RWPE2 (cell line): Measurements from ENCODE around the gene PCSK5.
"Not testable (repeated sequence)": the region's sequence is repeated elsewhere in the genome, so short reads cannot be mapped to it uniquely, and the experiment has no call there.

ENCODE experiments used
- ATAC-seq: fragments of 200-7000 bp; cut with Tn5 transposase; 3 replicates; pipeline ENCODE4 v1.9.1; 2021; ENCODE audit warnings: low read depth
- DNase-seq: peaks from one replicate; pipeline ENCODE4 v3.0.0-alpha.2; 2020; ENCODE audit warnings: low spot score
- H3K27ac ChIP-seq: fragments of 450-650 bp; 2 replicates; pipeline ENCODE4 v1.5.1; 2017; ENCODE audit warnings: mild to moderate bottlenecking; ENCODE audit not compliant: poor library complexity, severe bottlenecking
- H3K27me3 ChIP-seq: fragments of 250-450 bp; sonication (Bioruptor Pico); 2 replicates; pipeline ENCODE4 v1.5.1; 2021; ENCODE audit warnings: mild to moderate bottlenecking, moderate library complexity; ENCODE audit not compliant: insufficient read depth, poor library complexity, severe bottlenecking
- H3K36me3 ChIP-seq: fragments of 250-450 bp; sonication (Bioruptor Pico); 2 replicates; pipeline ENCODE4 v1.5.1; 2020; ENCODE audit warnings: low read depth, mild to moderate bottlenecking, moderate library complexity
- H3K4me1 ChIP-seq: fragments of 250-450 bp; sonication (Bioruptor Pico); 2 replicates; pipeline ENCODE4 v1.5.1; 2021; ENCODE audit warnings: mild to moderate bottlenecking, moderate library complexity; ENCODE audit not compliant: insufficient read depth, poor library complexity, severe bottlenecking
- H3K4me3 ChIP-seq: fragments of 250-450 bp; sonication (Bioruptor Pico); 2 replicates; pipeline ENCODE4 v1.5.1; 2021; ENCODE audit warnings: mild to moderate bottlenecking, moderate library complexity; ENCODE audit not compliant: severe bottlenecking
- H3K9me3 ChIP-seq: fragments of 250-450 bp; sonication (Bioruptor Pico); 2 replicates; pipeline ENCODE4 v1.5.1; 2021; ENCODE audit warnings: mild to moderate bottlenecking, moderate library complexity; ENCODE audit not compliant: severe bottlenecking
- CTCF ChIP-seq: fragments of 450-650 bp; IDR thresholded peaks from one replicate; pipeline ENCODE4 v1.5.1; 2017; ENCODE audit warnings: mild to moderate bottlenecking, moderate library complexity; ENCODE audit not compliant: poor library complexity, severe bottlenecking

PCSK5 gene

GRCh38 chr9:76298521-76299144, 408.2 kb downstream of the PCSK5 start:
- Histone ChIP-seq H3K9me3 (no peaks in the 10 kb centered on the region), H3K27me3 (no peaks in the 10 kb centered on the region), H3K4me1 (no peaks in the 10 kb centered on the region), H3K27ac (no peak overlapping the region), H3K4me3 (no peak overlapping the region), H3K36me3 (no peaks in the 10 kb centered on the region)
- ATAC-seq (peak; percentile 69; the same call in 2 of the 3 replicates), DNase-seq (no peak)
- TF ChIP-seq CTCF: peak; percentile 28

- ATAC-seq (no peak), DNase-seq (no peak)
- Histone ChIP-seq H3K4me1 (no peaks in the 10 kb centered on the region), H3K4me3 (no peak overlapping the region), H3K36me3 (no peaks in the 10 kb centered on the region), H3K9me3 (no peaks in the 10 kb centered on the region), H3K27ac (no peak overlapping the region), H3K27me3 (no peaks in the 10 kb centered on the region)
- TF ChIP-seq CTCF: no peak
These were observed 412.1 kb downstream of the PCSK5 start for GRCh38 chr9:76302543-76302942.

- peak; percentile 80 for TF ChIP-seq CTCF
- Histone ChIP-seq H3K36me3 (no peaks in the 10 kb centered on the region), H3K4me3 (no peak overlapping the region), H3K27ac (no peak overlapping the region), H3K9me3 (no peaks in the 10 kb centered on the region), H3K4me1 (no peaks in the 10 kb centered on the region), H3K27me3 (no peaks in the 10 kb centered on the region)
- DNase-seq (no peak), ATAC-seq (0 out of 3 replicates have a peak, but pooled peaks have one; percentile 19)
These were observed 412.6 kb downstream of the PCSK5 start for GRCh38 chr9:76302947-76303550.

DNA sequence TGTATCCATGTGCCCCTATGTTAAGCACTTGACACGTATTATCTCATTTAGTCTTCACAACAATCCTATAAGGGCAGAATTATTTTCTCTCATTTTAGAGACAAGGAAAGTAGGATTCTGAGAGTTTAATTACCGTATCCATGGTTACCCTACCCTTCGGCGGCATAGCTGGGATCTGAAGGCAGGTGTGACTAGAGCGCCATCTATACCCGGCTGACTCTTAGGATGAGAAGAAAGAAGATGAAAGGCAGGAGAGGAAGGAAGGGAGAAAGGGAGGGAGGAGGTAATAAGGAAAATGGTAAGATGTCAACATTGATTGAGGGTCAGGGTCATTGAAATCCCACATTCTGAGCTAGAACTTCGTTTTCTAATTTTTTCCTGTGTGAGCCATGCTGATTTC, 416.6 kb downstream of the PCSK5 start:
- not testable (repeated sequence) for H3K36me3 ChIP-seq, ATAC-seq, DNase-seq, H3K27ac ChIP-seq, H3K4me3 ChIP-seq, H3K9me3 ChIP-seq, H3K4me1 ChIP-seq, H3K27me3 ChIP-seq

DNA sequence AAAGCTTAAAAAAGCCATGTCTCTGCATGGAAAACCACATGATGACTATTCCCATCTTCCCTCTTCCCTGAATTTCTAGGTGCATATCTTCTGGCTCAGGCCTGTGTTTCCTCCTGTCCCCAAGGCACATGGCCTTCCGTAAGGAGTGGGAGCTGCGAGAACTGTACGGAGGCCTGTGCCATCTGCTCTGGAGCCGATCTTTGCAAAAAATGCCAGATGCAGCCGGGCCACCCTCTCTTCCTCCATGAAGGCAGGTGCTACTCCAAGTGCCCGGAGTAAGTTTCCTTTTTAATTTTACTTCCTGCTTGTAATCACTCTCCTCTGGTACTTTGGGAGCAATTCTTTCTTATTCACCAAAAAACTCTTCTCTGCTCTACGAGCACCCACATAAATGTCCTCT, 420.1 kb downstream of the PCSK5 start:
- Histone ChIP-seq H3K27me3 (no peaks in the 10 kb centered on the region), H3K4me1 (no peaks in the 10 kb centered on the region), H3K36me3 (no peaks in the 10 kb centered on the region), H3K9me3 (no peaks in the 10 kb centered on the region), H3K4me3 (no peak overlapping the region), H3K27ac (no peak overlapping the region)
- no peak for DNase-seq
- TF ChIP-seq CTCF: no peak
- ATAC-seq: no peak
